Measurements from ENCODE around the gene BCKDK.
A peak's percentile ranks its signal among the peaks of the same experiment; 100 is the strongest.
"Not testable (repeated sequence)": the region's sequence is repeated elsewhere in the genome, so short reads cannot be mapped to it uniquely, and the experiment has no call there.

Gene BCKDK

GRCh38 chr16:31094424-31095120 is 13.6 kb upstream of the BCKDK start, which contains the start of gene VKORC1:
TSS of gene VKORC1 (minus strand) at chr16:31094797. CDS start at chr16:31094729, 68 bp downstream.
- DNase-seq (ENCODE audit: low read depth in 2 of 2): peak; percentile 83 to 90

GRCh38 chr16:31099860-31100638 is 8.1 kb upstream of the BCKDK start:
- DNase-seq (ENCODE audit: low read depth in 2 of 2): no peak

- not testable (repeated sequence) for DNase-seq (ENCODE audit: low read depth in 2 of 2)
These were observed 7.1 kb upstream of the BCKDK start for GRCh38 chr16:31100876-31101641.

DNA sequence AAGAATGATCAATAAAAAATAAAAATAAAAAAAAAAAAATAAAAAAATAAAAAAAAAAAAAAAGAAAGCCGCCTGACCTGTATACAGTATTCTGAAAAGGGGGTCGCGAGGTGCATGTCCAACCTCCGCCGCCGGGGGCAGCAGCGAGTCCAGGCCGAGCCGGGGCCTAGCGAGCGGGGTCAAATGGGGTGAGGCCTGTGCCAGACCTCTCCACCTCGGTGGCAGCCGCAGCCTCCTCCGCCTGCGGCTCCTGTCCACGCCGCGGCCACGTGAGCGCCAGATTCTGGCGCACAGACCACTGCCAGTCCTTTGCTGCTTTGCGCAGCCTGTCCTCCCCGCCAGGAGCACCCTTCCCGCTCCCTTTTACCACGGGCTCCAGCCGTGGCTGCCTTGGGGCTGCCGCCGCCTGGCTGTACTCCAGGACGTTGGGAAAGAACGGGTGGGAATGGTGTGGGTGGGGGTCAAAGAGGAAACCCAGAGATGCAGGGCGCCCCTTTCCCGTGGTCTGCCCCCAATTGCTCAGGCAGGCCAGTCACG is 2.4 kb upstream of the BCKDK start:
- DNase-seq (ENCODE audit: low read depth in 2 of 2): peak; percentile 78 to 85

DNA sequence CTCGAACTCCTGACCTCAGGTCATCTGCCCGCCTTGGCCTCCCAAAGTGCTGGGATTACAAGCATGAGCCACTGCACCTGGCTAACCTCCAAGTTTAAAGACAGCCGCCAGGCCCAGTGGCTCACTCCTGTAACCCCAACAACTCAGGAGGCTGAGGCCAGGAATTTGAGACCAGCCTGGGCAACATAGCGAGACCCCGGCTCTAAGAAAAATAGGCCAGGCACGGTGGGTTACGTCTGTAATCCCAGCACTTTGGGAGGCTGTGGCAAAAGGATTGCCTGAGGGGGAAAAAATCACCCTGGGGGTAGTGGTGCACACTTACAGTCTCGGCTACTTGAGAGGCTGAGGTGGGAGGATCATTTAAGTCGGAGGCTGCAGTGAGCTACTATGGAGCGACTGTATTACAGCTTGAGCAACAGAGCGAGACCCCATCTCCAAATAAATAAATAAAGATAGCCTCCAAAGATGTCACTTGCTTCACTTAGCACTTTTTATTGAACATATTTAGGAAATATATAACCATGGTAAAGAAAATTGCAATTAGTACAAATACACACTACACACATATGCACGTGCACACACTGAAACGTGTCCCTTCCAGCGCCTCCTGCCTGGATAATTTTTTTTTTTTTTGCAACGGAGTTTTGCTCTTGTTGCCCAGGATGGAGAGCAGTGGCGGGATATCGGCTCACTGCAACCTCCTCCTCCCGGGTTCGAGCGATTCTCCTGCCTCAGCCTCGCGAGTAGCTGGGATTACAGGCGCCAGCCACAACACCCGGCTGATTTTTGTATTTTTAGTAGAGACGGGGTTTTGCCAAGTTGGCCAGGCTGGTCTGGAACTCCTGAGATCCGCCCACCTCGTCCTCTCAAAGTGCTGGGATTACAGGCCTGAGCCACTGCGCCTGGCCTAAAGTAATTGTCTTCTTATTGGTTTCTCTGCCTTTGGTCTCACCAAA is 1.4 kb upstream of the BCKDK start:
- DNase-seq (ENCODE audit: low read depth in 2 of 2): no peak

DNA sequence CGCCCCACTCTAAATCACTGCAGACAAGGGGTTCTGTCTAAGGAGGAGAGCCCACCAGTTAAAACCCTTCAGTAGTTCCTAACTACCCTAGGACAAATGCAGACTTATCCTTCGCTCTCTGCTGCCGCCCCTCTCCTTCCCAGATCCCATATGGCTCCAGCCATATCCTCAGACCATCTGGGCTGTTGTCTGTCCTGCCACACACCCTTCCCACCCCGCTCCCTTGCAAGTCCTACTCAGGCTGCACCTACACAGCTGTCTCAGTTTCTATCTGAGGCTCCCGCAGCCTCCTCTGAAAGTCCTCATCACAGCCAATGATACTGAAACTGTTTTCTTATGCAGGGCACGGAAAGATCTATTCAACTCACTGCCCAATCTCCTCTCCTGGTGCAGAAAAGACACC is 720 bp upstream of the BCKDK start:
- peak; percentile 28 to 45 for DNase-seq (ENCODE audit: low read depth in 2 of 2)

- DNase-seq (ENCODE audit: low read depth in 2 of 2): no peak
These were observed 790 bp downstream of the BCKDK start for GRCh38 chr16:31108794-31109558.

- no peak for DNase-seq (ENCODE audit: low read depth in 2 of 2)
These were observed 1.4 kb downstream of the BCKDK start for GRCh38 chr16:31109622-31110021.

- no peak for DNase-seq (ENCODE audit: low read depth in 2 of 2)
These were observed 2.2 kb downstream of the BCKDK start for GRCh38 chr16:31110106-31111034.

- no peak for DNase-seq (ENCODE audit: low read depth in 2 of 2)
These were observed 3.8 kb downstream of the BCKDK start for GRCh38 chr16:31111881-31112466.

DNA sequence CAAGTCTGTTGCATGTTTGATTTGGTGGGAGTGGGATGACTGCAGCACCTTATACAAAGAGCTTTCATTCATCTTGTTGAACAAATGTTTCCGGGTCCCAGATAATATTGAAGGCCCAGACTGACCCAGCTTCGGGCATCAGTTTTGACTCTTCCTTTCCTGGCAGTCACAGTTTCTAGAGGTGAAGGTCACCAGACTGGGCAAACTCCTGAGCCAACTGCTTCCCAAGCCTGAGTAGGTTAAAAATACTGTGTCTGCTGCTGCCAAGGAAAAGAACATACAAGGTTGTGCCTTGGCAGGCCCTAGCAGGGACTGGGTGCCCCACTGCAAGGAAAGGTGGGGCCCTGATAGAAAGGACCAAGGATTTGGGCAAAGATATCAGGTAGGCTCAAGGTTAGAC is 4.5 kb downstream of the BCKDK start:
- DNase-seq (ENCODE audit: low read depth in 2 of 2): no peak

GRCh38 chr16:31113121-31114120 is 5.2 kb downstream of the BCKDK start:
- no peak for DNase-seq (ENCODE audit: low read depth in 2 of 2)

- DNase-seq (ENCODE audit: low read depth in 2 of 2): no peak
These were observed 6.3 kb downstream of the BCKDK start for GRCh38 chr16:31114468-31114867.

- DNase-seq (ENCODE audit: low read depth in 2 of 2): peak; percentile 96 to 98
These were observed 9.4 kb downstream of the BCKDK start, which contains the start of gene KAT8 for GRCh38 chr16:31117384-31118222. TSS of gene KAT8 (plus strand) at chr16:31117664. CDS start at chr16:31117682, 18 bp downstream.

GRCh38 chr16:31118223-31119155 is 10.3 kb downstream of the BCKDK start:
- no peak for DNase-seq (ENCODE audit: low read depth in 2 of 2)

Measured in stimulated activated CD4-positive, alpha-beta T cell treated with anti-CD3 and anti-CD28 coated beads, Interleukin-4, amount 100 ng/mL, for 48 hours (primary cell).